Astrocyte of the cerebellum (primary cell): ENCODE results near the gene NOL4L.
A peak's percentile ranks its signal among the peaks of the same experiment; 100 is the strongest.

Source experiments
- DNase-seq: peaks from one replicate; pipeline ENCODE4 v3.0.0-alpha.2; 2011; ENCODE audit warnings: low read depth
- H3K4me3 ChIP-seq: 2 replicates; pipeline ENCODE4 v1.5.1; 2011; ENCODE audit warnings: mild to moderate bottlenecking, low read depth, low read length, moderate library complexity
- CTCF ChIP-seq: IDR thresholded peaks from 2 replicates; pipeline ENCODE4 v1.5.1; 2012; ENCODE audit warnings: low read length, low read depth, moderate library complexity, mild to moderate bottlenecking; ENCODE audit errors: missing control alignments
- in situ Hi-C: cut with HindIII; loops from 2 replicates; pipeline ENCODE4 v1.10.0; 2017; ENCODE audit warnings: low sequenced_read_pairs

NOL4L gene

GRCh38 chr20:32585011-32585585, at the start of gene NOL4L:
Gene NOL4L (minus strand): TSS chr20:32585333. CDS start chr20:32584890, 443 bp downstream.
- TF ChIP-seq CTCF, result no peak
- in situ Hi-C loops, result no loop called here
- DNase-seq, result no peak
- H3K4me3 ChIP-seq, result peak within 1 kb of the TSS; percentile 57

- DNase-seq, result no peak
- no peak overlapping the region for H3K4me3 ChIP-seq
- in situ Hi-C loops, result loop anchor here (25.0 kb wide), 1 partner anchor 122 kb away; no protein-coding TSS in a partner anchor
- no peak for TF ChIP-seq CTCF
Measured at GRCh38 chr20:32634041-32634805, 49.1 kb upstream of the NOL4L start.

- in situ Hi-C loops, result loop anchor here (25.0 kb wide), 1 partner anchor 120 kb away; no protein-coding TSS in a partner anchor
- DNase-seq, result no peak
- H3K4me3 ChIP-seq, result no peak overlapping the region
- no peak for TF ChIP-seq CTCF
Measured at GRCh38 chr20:32632461-32633354, 47.6 kb upstream of the NOL4L start.

- no peak for TF ChIP-seq CTCF
- in situ Hi-C loops, result loop anchor here (25.0 kb wide), 1 partner anchor 120 kb away; no protein-coding TSS in a partner anchor
- DNase-seq, result no peak
- no peak overlapping the region for H3K4me3 ChIP-seq
Measured at GRCh38 chr20:32631933-32632460, 46.9 kb upstream of the NOL4L start.

- no peak for DNase-seq
- H3K4me3 ChIP-seq, result no peak overlapping the region
- TF ChIP-seq CTCF, result no peak
- in situ Hi-C loops, result loop anchor here (25.0 kb wide), 1 partner anchor 118 kb away; no protein-coding TSS in a partner anchor
Measured at GRCh38 chr20:32629813-32630212, 44.7 kb upstream of the NOL4L start.

GRCh38 chr20:32628960-32629530, 43.9 kb upstream of the NOL4L start:
- no peak for DNase-seq
- in situ Hi-C loops, result loop anchor here (25.0 kb wide), 1 partner anchor 117 kb away; no protein-coding TSS in a partner anchor
- H3K4me3 ChIP-seq, result no peak overlapping the region
- no peak for TF ChIP-seq CTCF
